CD14-positive monocyte (primary cell): Measurements from ENCODE around the gene UQCR10. TPM values are rescaled to one million over a fixed set of nuclear protein-coding genes. Genes with fewer than 3 reads are reported as not detected.

Source experiments
- DNase-seq, 3 donors: peaks; one replicate each; pipeline ENCODE4 v3.0.0-alpha.2; 2011 to 2022
- H2AFZ ChIP-seq: 2 replicates; pipeline ENCODE4 v1.6.0; 2012; ENCODE audit warnings: mild to moderate bottlenecking, low read depth, low read length, inconsistent platforms; ENCODE audit not compliant: insufficient read depth, poor library complexity, severe bottlenecking
- H3K27ac ChIP-seq, 2 donors: 1 replicate in 1 of 2; 2 replicates in 1 of 2; pipeline ENCODE4 v1.5.1; 2012 to 2013; ENCODE audit warnings: low read length in 2 of 2, control low read depth in 1 of 2, inconsistent platforms in 1 of 2, low read depth in 1 of 2, mild to moderate bottlenecking in 1 of 2
- H3K27me3 ChIP-seq, 2 donors: one replicate each; pipeline versions ENCODE4 v1.6.0 to v1.6.1; 2011 to 2013; ENCODE audit warnings: low read length in 2 of 2; ENCODE audit not compliant: control insufficient read depth in 2 of 2, insufficient read depth in 2 of 2
- H3K36me3 ChIP-seq, 2 donors: replicated peaks in 1 of 2; 1 replicate in 1 of 2; 2 replicates in 1 of 2; pipeline versions ENCODE4 v1.5.1 to v1.6.1; 2012 to 2013; ENCODE audit warnings: low read length in 2 of 2, control low read depth in 1 of 2, inconsistent platforms in 1 of 2, mild to moderate bottlenecking in 1 of 2; ENCODE audit not compliant: insufficient read depth in 2 of 2, control insufficient read depth in 1 of 2
- H3K4me1 ChIP-seq, 2 donors: 1 replicate in 1 of 2; 2 replicates in 1 of 2; pipeline versions ENCODE4 v1.5.1 to v1.6.1; 2012 to 2013; ENCODE audit warnings: low read length in 2 of 2, control low read depth in 1 of 2, inconsistent platforms in 1 of 2, mild to moderate bottlenecking in 1 of 2, moderate library complexity in 1 of 2; ENCODE audit not compliant: insufficient read depth in 2 of 2, control insufficient read depth in 1 of 2
- H3K4me2 ChIP-seq: replicated peaks from 2 replicates; pipeline ENCODE3; 2012; ENCODE audit warnings: low read length, moderate library complexity, mild to moderate bottlenecking; ENCODE audit not compliant: poor library complexity, severe bottlenecking; ENCODE audit errors: extremely low read depth
- H3K4me3 ChIP-seq, 3 experiments: fragments of 200-600 bp in 1 of 3; sonication (generic) in 1 of 3; replicated peaks in 1 of 3; 1 replicate in 2 of 3; 2 replicates in 1 of 3; pipeline ENCODE4 v1.5.1; 2011 to 2013; ENCODE audit warnings: low read length in 3 of 3, mild to moderate bottlenecking in 3 of 3, control low read depth in 2 of 3, low read depth in 2 of 3, inconsistent platforms in 1 of 3, moderate library complexity in 1 of 3
- H3K79me2 ChIP-seq: 2 replicates; pipeline ENCODE4 v1.6.0; 2012; ENCODE audit warnings: mild to moderate bottlenecking, control low read depth, inconsistent platforms, low read length, moderate library complexity; ENCODE audit not compliant: insufficient read depth
- H3K9ac ChIP-seq: 2 replicates; pipeline ENCODE4 v1.6.0; 2017; ENCODE audit warnings: low read length, mild to moderate bottlenecking; ENCODE audit not compliant: insufficient read depth, poor library complexity, severe bottlenecking
- H3K9me3 ChIP-seq, 2 donors: replicated peaks in 1 of 2; 1 replicate in 1 of 2; 2 replicates in 1 of 2; pipeline versions ENCODE4 v1.5.1 to v1.6.1; 2012 to 2013; ENCODE audit warnings: low read length in 2 of 2, control low read depth in 1 of 2; ENCODE audit not compliant: control insufficient read depth in 1 of 2, insufficient read depth in 1 of 2
- H4K20me1 ChIP-seq: 2 replicates; pipeline ENCODE4 v1.6.0; 2012; ENCODE audit warnings: mild to moderate bottlenecking, low read length, control low read depth, moderate library complexity; ENCODE audit not compliant: insufficient read depth
- H3K27ac Mint-ChIP-seq, 7 donors: one replicate each; pipeline ENCODE4 v1.8.0; 2020; ENCODE audit warnings: mild to moderate bottlenecking in 7 of 7, mixed read lengths in 7 of 7, moderate library complexity in 6 of 7, inconsistent platforms in 2 of 7
- H3K27me3 Mint-ChIP-seq, 3 donors: one replicate each; pipeline ENCODE4 v1.8.0; 2021 to 2022; ENCODE audit warnings: low read depth in 3 of 3, mild to moderate bottlenecking in 3 of 3, mixed read lengths in 3 of 3, moderate library complexity in 3 of 3, inconsistent platforms in 1 of 3
- H3K36me3 Mint-ChIP-seq, 2 donors: one replicate each; pipeline ENCODE4 v1.8.0; 2020; ENCODE audit warnings: mixed read lengths in 2 of 2, inconsistent platforms in 1 of 2, mild to moderate bottlenecking in 1 of 2
- H3K4me1 Mint-ChIP-seq: one replicate; pipeline ENCODE4 v1.8.0; 2020; ENCODE audit warnings: mild to moderate bottlenecking, mixed read lengths
- H3K4me3 Mint-ChIP-seq, 2 donors: one replicate each; pipeline ENCODE4 v1.8.0; 2020; ENCODE audit warnings: mild to moderate bottlenecking in 2 of 2, mixed read lengths in 2 of 2, moderate library complexity in 1 of 2
- H3K9me3 Mint-ChIP-seq, 7 donors: one replicate each; pipeline ENCODE4 v1.8.0; 2020 to 2022; ENCODE audit warnings: mixed read lengths in 7 of 7, mild to moderate bottlenecking in 6 of 7, moderate library complexity in 6 of 7, inconsistent platforms in 2 of 7
- WGBS: methylation state at CpG from one replicate; pipeline ENCODE4 v1.1.5; 2013; ENCODE audit warnings: missing lambda C conversion rate; ENCODE audit not compliant: insufficient coverage; 5-methylcytosine and 5-hydroxymethylcytosine counted together
- intact Hi-C, 2 donors: fragments of 100-400 bp; cut with micrococcal nuclease; formaldehyde crosslinking; loops; one replicate each; pipeline versions ENCODE4 v1.15.0 to v1.15.1; 2023
- polyA plus RNA-seq, 3 donors: library from polyadenylated mRNA; depleted of rRNA in 1 of 3; unstranded in 2 of 3; stranded (reverse) in 1 of 3; fragments of 300-500 nt in 2 of 3; fragments of >200 nt in 1 of 3; fragmentation: Illumina TruSeq in 2 of 3; gene quantifications; 1 replicate in 2 of 3; 2 replicates in 1 of 3; pipeline ENCODE4 v1.2.3, GENCODE V29; 2012 to 2021
- TF ChIP-seq, protein P1 (sequence below): fragments of 200-600 bp; IDR thresholded peaks from one replicate; pipeline ENCODE4 v1.8.0; 2022; ENCODE audit warnings: antibody characterized with exemption, mild to moderate bottlenecking

The UQCR10 gene
- polyA plus RNA-seq, 3 donors = 99.0 to 314 (median 287) TPM

GRCh38 chr22:29798801-29799200, 31.6 kb downstream of the UQCR10 start:
- H3K79me2 ChIP-seq = peaks cover 14% of the 10 kb centered on the region
- DNase-seq = no peak
- peak overlapping the region; percentile 88 to 92 (median 88) for H3K27ac Mint-ChIP-seq
- peaks cover 8% of the 10 kb centered on the region for H4K20me1 ChIP-seq
- intact Hi-C loops = no loop called here
- H3K9me3 ChIP-seq = no peaks in the 10 kb centered on the region
- H3K9ac ChIP-seq = peak overlapping the region; percentile 42
- peaks cover 43% of the 10 kb centered on the region in 2 donors for H3K4me1 ChIP-seq
- H3K4me3 Mint-ChIP-seq = peak overlapping the region in 1 of 2 donors; percentile 46
- H3K36me3 Mint-ChIP-seq = peaks cover 57 to 83% of the 10 kb centered on the region in 2 donors
- H3K27me3 ChIP-seq = no peaks in the 10 kb centered on the region
- H3K27me3 Mint-ChIP-seq = peaks cover 0 to 2% (median 0%) of the 10 kb centered on the region in 3 donors
- H3K27ac ChIP-seq = peak overlapping the region; percentile 76 to 83
- 70% methylated on average over 2 of the region's 2 CpGs for WGBS
- peaks cover 44% of the 10 kb centered on the region for H3K4me1 Mint-ChIP-seq
- peak overlapping the region in 1 of 3 experiments; percentile 47 for H3K4me3 ChIP-seq
- H3K36me3 ChIP-seq = peaks cover 55 to 60% of the 10 kb centered on the region in 2 donors
- H3K9me3 Mint-ChIP-seq = peaks cover 0 to 2% (median 0%) of the 10 kb centered on the region in 7 donors
- peak overlapping the region; percentile 39 for H3K4me2 ChIP-seq
- peak overlapping the region; percentile 24 for H2AFZ ChIP-seq
- TF ChIP-seq, protein P1, sequence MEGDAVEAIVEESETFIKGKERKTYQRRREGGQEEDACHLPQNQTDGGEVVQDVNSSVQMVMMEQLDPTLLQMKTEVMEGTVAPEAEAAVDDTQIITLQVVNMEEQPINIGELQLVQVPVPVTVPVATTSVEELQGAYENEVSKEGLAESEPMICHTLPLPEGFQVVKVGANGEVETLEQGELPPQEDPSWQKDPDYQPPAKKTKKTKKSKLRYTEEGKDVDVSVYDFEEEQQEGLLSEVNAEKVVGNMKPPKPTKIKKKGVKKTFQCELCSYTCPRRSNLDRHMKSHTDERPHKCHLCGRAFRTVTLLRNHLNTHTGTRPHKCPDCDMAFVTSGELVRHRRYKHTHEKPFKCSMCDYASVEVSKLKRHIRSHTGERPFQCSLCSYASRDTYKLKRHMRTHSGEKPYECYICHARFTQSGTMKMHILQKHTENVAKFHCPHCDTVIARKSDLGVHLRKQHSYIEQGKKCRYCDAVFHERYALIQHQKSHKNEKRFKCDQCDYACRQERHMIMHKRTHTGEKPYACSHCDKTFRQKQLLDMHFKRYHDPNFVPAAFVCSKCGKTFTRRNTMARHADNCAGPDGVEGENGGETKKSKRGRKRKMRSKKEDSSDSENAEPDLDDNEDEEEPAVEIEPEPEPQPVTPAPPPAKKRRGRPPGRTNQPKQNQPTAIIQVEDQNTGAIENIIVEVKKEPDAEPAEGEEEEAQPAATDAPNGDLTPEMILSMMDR = no peak

- H3K36me3 Mint-ChIP-seq = peaks cover 62 to 83% of the 10 kb centered on the region in 2 donors
Measured at GRCh38 chr22:29799217-29799680, 32.1 kb downstream of the UQCR10 start.

More at GRCh38 chr22:29799217-29799680, 32.1 kb downstream of the UQCR10 start:
- TF ChIP-seq, protein P1 = no peak
- Histone ChIP-seq H3K9ac (peak overlapping the region; percentile 42), H3K36me3 (peaks cover 59 to 63% of the 10 kb centered on the region in 2 donors), H3K4me3 (peak overlapping the region in 1 of 3 experiments; percentile 47), H3K79me2 (peaks cover 14% of the 10 kb centered on the region), H4K20me1 (peaks cover 8% of the 10 kb centered on the region), H3K4me2 (peak overlapping the region; percentile 39), H3K4me1 (peaks cover 43% of the 10 kb centered on the region in 2 donors), H3K9me3 (no peaks in the 10 kb centered on the region), H3K27me3 (no peaks in the 10 kb centered on the region), H2AFZ (peak overlapping the region; percentile 24), H3K27ac (peak overlapping the region; percentile 76 to 83)
- DNase-seq = peak; percentile 90 to 95 (median 95)
- H3K4me3 Mint-ChIP-seq = peak overlapping the region in 1 of 2 donors; percentile 35
- H3K9me3 Mint-ChIP-seq = peaks cover 0 to 2% (median 0%) of the 10 kb centered on the region in 7 donors
- peaks cover 44% of the 10 kb centered on the region for H3K4me1 Mint-ChIP-seq
- intact Hi-C loops = no loop called here
- peaks cover 0 to 2% (median 0%) of the 10 kb centered on the region in 3 donors for H3K27me3 Mint-ChIP-seq
- H3K27ac Mint-ChIP-seq = peak overlapping the region; percentile 88 to 92 (median 92)
- 7% methylated on average over 7 of the region's 8 CpGs for WGBS
